Keratinocyte (primary cell): ENCODE data around the gene MAP1LC3A. TPM values are rescaled to one million over a fixed set of nuclear protein-coding genes. Genes with fewer than 3 reads are reported as not detected.

Experiments used
- DNase-seq: peaks from one replicate; pipeline ENCODE4 v3.0.0-alpha.2; 2011; ENCODE audit warnings: low read depth, missing footprints, low spot score
- FAIRE-seq: peaks from 2 replicates; lab custom pipeline; 2011; peaks lifted over from hg19 to GRCh38; lab: Jason Lieb, UNC
- H2AFZ ChIP-seq: 2 replicates; pipeline ENCODE4 v1.6.0; 2012; ENCODE audit warnings: low read length, control low read depth, inconsistent platforms; ENCODE audit not compliant: control insufficient read depth
- H3K27ac ChIP-seq: 2 replicates; pipeline ENCODE4 v1.5.1; 2011; ENCODE audit warnings: low read length; ENCODE audit not compliant: control insufficient read depth, insufficient read depth
- H3K27me3 ChIP-seq: 3 replicates; pipeline ENCODE4 v1.6.0; 2011; ENCODE audit warnings: low read length; ENCODE audit not compliant: control insufficient read depth, insufficient read depth; ENCODE audit errors: extremely low read depth
- H3K36me3 ChIP-seq, 2 experiments: 2 replicates in 1 of 2; 3 replicates in 1 of 2; pipeline ENCODE4 v1.5.1; 2011; ENCODE audit warnings: low read length in 2 of 2, mild to moderate bottlenecking in 1 of 2; ENCODE audit not compliant: control insufficient read depth in 2 of 2, insufficient read depth in 2 of 2; ENCODE audit errors: extremely low read depth in 1 of 2
- H3K4me1 ChIP-seq: 3 replicates; pipeline ENCODE4 v1.5.1; 2011; ENCODE audit warnings: low read length; ENCODE audit not compliant: control insufficient read depth, insufficient read depth; ENCODE audit errors: extremely low read depth
- H3K4me2 ChIP-seq: 3 replicates; pipeline ENCODE4 v1.6.0; 2011; ENCODE audit warnings: low read depth, low read length; ENCODE audit not compliant: control insufficient read depth, insufficient read depth; ENCODE audit errors: extremely low read depth
- H3K4me3 ChIP-seq, 3 experiments: fragments of 200-600 bp in 1 of 3; sonication (generic) in 1 of 3; 2 replicates in 2 of 3; 3 replicates in 1 of 3; pipeline ENCODE4 v1.5.1; 2011 to 2016; ENCODE audit warnings: low read length in 3 of 3, mild to moderate bottlenecking in 3 of 3, control low read depth in 2 of 3, inconsistent platforms in 1 of 3, low read depth in 1 of 3, mixed read lengths in 1 of 3, mixed run types in 1 of 3, moderate library complexity in 1 of 3; ENCODE audit not compliant: control insufficient read depth in 2 of 3, insufficient read depth in 2 of 3; ENCODE audit errors: extremely low read depth in 1 of 3
- H3K79me2 ChIP-seq: 2 replicates; pipeline ENCODE4 v1.6.0; 2012; ENCODE audit warnings: low read length; ENCODE audit not compliant: control insufficient read depth, insufficient read depth
- H3K9ac ChIP-seq: 3 replicates; pipeline ENCODE4 v1.6.0; 2011; ENCODE audit warnings: low read length; ENCODE audit not compliant: control insufficient read depth, insufficient read depth; ENCODE audit errors: extremely low read depth
- H3K9me1 ChIP-seq: 3 replicates; pipeline ENCODE4 v1.6.0; 2011; ENCODE audit warnings: low read length; ENCODE audit not compliant: control insufficient read depth, insufficient read depth; ENCODE audit errors: extremely low read depth
- H3K9me3 ChIP-seq: 2 replicates; pipeline ENCODE4 v1.5.1; 2012; ENCODE audit warnings: low read depth, low read length; ENCODE audit not compliant: control insufficient read depth
- H4K20me1 ChIP-seq: 3 replicates; pipeline ENCODE4 v1.6.0; 2011; ENCODE audit warnings: low read length; ENCODE audit not compliant: control insufficient read depth, insufficient read depth; ENCODE audit errors: extremely low read depth
- EZH2 ChIP-seq: IDR thresholded peaks from one replicate; pipeline ENCODE4 v1.6.1; 2012; ENCODE audit warnings: inconsistent platforms, mild to moderate bottlenecking, low read length, moderate library complexity
- dilution Hi-C: fragments of 300-500 bp; cut with MboI; formaldehyde crosslinking; loops from one replicate; pipeline ENCODE4 v1.7.0; 2020; ENCODE audit warnings: low sequenced_read_pairs; ENCODE audit not compliant: extremely low pct_ligation_motif_present
- polyA plus RNA-seq, 5 experiments: library from polyadenylated mRNA; depleted of rRNA in 3 of 5; stranded (reverse) in 3 of 5; stranded (forward) in 1 of 5; unstranded in 1 of 5; fragments of >200 nt; gene quantifications; 1 replicate in 1 of 5; 2 replicates in 3 of 5; 3 replicates in 1 of 5; pipeline versions ENCODE4 v1.2.1 to v1.2.3, GENCODE V29; 2011 to 2012; ENCODE audit warnings: missing spikeins in 2 of 5, low read depth in 1 of 5, low replicate concordance in 1 of 5
- TF ChIP-seq, protein P1 (sequence below), 3 experiments: IDR thresholded peaks in 1 of 3; conservative IDR thresholded peaks in 1 of 3; optimal IDR thresholded peaks in 1 of 3; 2 replicates in 2 of 3; 3 replicates in 1 of 3; pipeline versions ENCODE3 to v1.5.1; 2011; ENCODE audit warnings: low read length in 3 of 3, mild to moderate bottlenecking in 3 of 3, moderate library complexity in 2 of 3, control low read depth in 1 of 3, inconsistent platforms in 1 of 3; ENCODE audit not compliant: insufficient read depth in 2 of 3; ENCODE audit errors: extremely low read depth in 1 of 3

Gene MAP1LC3A
- polyA plus RNA-seq, 1 donor (not counting 4 experiments of a cell fraction or from before 2014, with no cell fraction given), result 1.7 TPM

DNA sequence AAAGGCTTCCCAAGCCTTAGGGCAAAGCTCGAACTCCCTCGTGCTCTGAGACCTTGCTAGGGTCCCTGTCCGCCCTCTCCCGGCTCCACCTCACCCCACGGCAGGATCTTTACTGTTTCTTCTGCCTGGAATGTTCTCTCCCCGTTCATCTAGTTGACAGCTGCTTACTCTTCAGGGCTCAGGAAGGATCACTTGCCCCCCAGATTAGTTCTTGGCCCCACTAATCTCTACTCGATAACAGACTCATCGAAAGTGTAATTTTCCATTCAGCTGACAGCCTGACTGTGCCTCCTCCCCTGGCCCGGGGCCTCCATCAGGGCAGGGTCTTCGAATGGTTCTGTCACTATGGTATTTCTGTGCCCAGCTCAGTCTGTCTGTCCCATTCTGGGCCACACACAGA lies 3.1 kb downstream of the MAP1LC3A start:
- Histone ChIP-seq H3K4me2 (no peak overlapping the region), H3K27me3 (no peaks in the 10 kb centered on the region), H4K20me1 (no peaks in the 10 kb centered on the region), H2AFZ (no peak overlapping the region), H3K9me3 (no peaks in the 10 kb centered on the region), H3K27ac (no peak overlapping the region), H3K36me3 (no peaks in the 10 kb centered on the region), H3K9ac (no peak overlapping the region), H3K9me1 (no peaks in the 10 kb centered on the region), H3K4me1 (peaks cover 6% of the 10 kb centered on the region), H3K79me2 (no peaks in the 10 kb centered on the region), H3K4me3 (no peak overlapping the region)
- FAIRE-seq (no peak), DNase-seq (no peak)
- TF ChIP-seq, protein P1, sequence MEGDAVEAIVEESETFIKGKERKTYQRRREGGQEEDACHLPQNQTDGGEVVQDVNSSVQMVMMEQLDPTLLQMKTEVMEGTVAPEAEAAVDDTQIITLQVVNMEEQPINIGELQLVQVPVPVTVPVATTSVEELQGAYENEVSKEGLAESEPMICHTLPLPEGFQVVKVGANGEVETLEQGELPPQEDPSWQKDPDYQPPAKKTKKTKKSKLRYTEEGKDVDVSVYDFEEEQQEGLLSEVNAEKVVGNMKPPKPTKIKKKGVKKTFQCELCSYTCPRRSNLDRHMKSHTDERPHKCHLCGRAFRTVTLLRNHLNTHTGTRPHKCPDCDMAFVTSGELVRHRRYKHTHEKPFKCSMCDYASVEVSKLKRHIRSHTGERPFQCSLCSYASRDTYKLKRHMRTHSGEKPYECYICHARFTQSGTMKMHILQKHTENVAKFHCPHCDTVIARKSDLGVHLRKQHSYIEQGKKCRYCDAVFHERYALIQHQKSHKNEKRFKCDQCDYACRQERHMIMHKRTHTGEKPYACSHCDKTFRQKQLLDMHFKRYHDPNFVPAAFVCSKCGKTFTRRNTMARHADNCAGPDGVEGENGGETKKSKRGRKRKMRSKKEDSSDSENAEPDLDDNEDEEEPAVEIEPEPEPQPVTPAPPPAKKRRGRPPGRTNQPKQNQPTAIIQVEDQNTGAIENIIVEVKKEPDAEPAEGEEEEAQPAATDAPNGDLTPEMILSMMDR (optimal IDR thresholded peaks at IDR 0.05 in 1 of 3, IDR thresholded peaks at IDR 0.05 in 1 of 3, conservative IDR thresholded peaks at IDR 0.05 in 1 of 3; ENCODE audit: extremely low read depth in 1 of 3, insufficient read depth in 2 of 3, low read length in 3 of 3), result no peak
- TF ChIP-seq EZH2, result no peak
- dilution Hi-C loops, result no loop called here

DNA sequence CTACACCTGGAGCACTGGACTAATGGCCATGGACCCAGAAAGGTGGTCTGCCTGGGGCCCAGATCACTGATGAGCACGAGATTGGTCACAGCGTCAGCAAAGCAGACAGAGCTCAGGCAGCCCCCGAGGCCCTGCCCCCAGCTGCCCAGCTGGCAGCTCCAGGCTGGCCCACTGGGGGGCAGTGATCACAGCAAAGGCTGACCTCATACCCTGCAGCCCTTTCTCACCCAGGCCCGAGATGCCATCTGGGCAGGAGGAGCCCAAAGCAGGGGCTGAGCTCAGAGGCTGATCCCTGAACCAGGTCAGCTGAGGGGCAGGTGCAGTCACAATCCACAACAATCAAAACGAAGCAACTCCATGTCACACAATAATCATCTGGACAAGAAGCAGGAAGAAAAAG lies 4.1 kb downstream of the MAP1LC3A start:
- FAIRE-seq (no peak), DNase-seq (no peak)
- no peak overlapping the region for H3K9ac ChIP-seq
- H3K9me1 ChIP-seq, result no peaks in the 10 kb centered on the region
- no peak overlapping the region for H3K27ac ChIP-seq
- peaks cover 3% of the 10 kb centered on the region in 2 experiments for H3K36me3 ChIP-seq
- TF ChIP-seq, protein P1 (optimal IDR thresholded peaks at IDR 0.05 in 1 of 3, IDR thresholded peaks at IDR 0.05 in 1 of 3, conservative IDR thresholded peaks at IDR 0.05 in 1 of 3; ENCODE audit: extremely low read depth in 1 of 3, insufficient read depth in 2 of 3, low read length in 3 of 3), result peak; percentile 13 to 45 (median 37)
- TF ChIP-seq EZH2, result no peak
- H2AFZ ChIP-seq, result no peak overlapping the region
- H3K79me2 ChIP-seq, result no peaks in the 10 kb centered on the region
- H3K4me1 ChIP-seq, result peaks cover 6% of the 10 kb centered on the region
- no peaks in the 10 kb centered on the region for H3K9me3 ChIP-seq
- no peak overlapping the region for H3K4me3 ChIP-seq
- H3K4me2 ChIP-seq, result no peak overlapping the region
- no peaks in the 10 kb centered on the region for H3K27me3 ChIP-seq
- dilution Hi-C loops, result no loop called here
- no peaks in the 10 kb centered on the region for H4K20me1 ChIP-seq
